DMS 273 (cell line): Measurements from ENCODE around the gene ASPDH.
"Not testable (repeated sequence)": the region's sequence is repeated elsewhere in the genome, so short reads cannot be mapped to it uniquely, and the experiment has no call there.

Experiments used
- DNase-seq: peaks from one replicate; lab custom pipeline; 2025; ENCODE audit not compliant: unreplicated experiment; lab: John Stamatoyannopoulos, UW

ASPDH gene

DNA sequence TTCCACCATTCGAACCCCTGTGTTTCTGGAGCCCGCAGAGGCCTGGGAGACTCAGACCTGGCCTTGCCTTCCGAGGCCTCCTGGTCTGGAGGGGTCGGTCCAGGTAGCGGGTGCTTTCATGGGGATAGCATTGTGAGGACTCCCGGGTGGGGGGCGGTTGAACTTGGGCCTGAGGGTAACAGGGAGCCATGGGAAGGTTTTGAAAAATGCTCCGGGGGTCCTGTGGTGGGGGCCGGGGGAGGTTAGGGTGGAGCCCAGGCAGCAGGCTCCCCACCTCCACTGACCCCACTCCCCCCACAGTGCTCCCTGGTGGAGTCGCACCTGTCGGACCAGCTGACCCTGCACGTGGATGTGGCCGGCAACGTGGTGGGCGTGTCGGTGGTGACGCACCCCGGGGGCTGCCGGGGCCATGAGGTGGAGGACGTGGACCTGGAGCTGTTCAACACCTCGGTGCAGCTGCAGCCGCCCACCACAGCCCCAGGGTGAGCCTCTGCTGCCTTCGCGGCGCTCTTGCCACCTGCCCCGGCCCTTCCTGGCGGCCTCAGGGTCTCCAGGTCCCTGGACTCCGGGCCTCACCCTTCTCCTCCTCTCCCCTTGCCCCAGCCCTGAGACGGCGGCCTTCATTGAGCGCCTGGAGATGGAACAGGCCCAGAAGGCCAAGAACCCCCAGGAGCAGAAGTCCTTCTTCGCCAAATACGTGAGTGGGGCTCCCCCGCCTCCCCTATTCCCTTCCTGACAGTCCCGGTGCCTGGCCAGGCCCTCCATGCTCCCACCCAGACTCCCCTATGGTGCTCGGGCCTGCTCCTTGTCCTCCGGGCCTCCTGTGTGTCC, 33.2 kb downstream of the ASPDH start:
- DNase-seq = no peak

DNA sequence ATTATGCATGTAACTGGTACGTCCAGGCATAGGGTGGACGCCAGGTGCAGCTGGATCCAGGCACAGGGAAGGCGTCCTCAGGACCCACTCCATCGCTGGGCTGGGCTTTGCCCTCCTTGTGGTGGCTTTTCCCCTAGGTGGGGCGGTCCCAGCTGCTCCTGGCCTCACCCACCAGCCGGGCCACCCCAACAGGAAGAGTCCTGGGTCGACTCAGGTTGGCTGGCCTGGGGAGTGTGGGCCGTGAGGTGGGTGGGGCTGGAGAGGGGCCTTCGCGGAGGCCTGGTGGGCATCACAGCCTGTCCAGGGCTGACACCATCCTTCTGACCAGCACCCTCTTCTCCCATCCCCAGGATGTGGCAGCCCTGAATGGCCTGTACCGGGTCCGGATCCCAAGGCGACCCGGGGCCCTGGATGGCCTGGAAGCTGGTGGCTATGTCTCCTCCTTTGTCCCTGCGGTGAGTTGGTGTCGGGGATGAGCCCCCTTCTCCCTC, 33.9 kb downstream of the ASPDH start:
- no peak for DNase-seq

DNA sequence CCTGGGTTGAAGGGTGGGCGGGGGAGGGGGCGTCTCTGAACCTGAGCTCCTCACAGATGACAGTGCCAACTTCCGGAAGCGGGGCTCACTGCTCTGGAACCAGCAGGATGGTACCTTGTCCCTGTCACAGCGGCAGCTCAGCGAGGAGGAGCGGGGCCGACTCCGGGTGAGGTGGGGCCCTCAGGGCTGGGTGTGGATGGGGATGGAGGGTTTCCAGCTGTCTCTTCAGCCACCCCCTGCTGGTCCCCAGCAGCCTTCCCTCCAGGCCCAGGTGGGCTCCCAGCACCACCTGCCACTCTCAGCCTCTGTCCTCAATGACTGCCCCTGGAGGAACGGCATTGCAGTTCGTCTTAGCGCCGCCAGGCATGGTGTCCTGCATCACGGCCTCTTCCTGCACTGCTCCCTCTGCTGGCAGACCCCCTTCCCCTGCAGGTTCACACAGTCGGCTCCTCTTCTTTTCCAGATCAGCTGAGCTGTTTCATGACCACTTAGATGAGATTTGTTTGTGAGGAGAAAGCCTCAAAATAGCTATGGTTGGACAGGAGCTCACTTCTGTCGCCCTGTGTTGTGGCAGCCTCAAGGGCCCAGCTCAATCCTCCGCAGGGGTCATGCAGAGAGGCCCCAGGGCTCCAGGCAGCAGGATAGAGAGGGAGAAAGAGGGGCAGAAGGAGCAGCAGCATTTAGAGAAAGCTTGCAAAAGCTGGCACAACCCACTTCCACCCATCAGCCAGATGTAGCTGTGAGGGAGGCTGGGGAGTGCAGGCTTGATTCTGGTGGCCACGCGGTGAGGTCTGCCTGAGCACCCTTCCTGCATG, 34.6 kb downstream of the ASPDH start:
- peak; percentile 34 for DNase-seq

DNA sequence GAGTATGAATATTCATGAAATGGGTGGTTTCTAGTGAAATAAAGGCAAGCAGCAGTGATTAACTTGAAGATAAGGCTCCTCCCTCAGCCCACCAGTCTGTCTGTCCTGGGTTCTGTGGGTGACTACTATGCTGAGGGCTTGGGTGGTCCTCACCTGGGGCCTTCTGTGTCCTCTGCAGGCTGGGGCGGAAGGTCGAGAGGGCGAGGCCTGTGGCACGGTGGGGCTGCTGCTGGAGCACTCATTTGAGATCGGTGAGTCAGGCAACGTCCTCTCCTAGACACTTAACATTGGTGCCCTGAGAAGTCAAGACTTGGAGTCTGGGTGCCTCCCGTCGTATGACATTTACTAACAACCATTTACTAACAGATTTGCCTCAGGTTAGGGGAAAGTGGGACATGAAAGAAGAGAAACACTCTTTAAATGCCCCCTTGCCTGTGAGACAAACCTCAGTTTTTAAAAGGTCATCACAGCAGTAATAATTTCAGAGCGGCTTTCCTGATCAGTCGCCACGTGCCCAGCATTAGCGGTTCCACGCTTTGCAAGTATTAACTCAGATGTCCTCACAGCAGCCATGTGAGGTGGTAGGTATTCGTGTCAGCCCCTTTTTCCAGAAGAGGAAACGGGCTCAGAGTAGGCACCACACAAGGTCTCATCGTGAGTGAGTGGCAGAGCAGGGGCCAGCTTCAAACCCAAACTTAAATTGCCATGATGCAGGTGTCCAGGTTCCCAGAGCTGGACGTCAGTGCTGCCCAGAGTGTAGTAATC, 35.8 kb downstream of the ASPDH start:
- DNase-seq = no peak

DNA sequence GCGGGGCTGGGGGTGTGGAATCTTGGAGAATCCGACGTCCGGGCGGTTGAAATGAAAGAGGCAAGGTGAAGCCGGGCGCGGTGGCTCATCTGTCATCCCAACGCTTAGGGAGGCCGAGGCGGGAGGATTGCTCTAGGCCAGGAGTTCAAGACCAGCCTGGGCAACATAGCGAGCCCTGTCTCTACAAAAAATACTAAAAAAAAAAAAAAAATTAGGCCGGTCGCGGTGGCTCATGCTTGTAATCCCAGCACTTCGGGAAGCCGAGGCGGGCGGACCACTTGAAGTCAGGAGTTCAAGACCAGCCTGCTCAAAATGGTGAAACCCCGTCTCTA, 36.8 kb downstream of the ASPDH start:
- DNase-seq = no peak

DNA sequence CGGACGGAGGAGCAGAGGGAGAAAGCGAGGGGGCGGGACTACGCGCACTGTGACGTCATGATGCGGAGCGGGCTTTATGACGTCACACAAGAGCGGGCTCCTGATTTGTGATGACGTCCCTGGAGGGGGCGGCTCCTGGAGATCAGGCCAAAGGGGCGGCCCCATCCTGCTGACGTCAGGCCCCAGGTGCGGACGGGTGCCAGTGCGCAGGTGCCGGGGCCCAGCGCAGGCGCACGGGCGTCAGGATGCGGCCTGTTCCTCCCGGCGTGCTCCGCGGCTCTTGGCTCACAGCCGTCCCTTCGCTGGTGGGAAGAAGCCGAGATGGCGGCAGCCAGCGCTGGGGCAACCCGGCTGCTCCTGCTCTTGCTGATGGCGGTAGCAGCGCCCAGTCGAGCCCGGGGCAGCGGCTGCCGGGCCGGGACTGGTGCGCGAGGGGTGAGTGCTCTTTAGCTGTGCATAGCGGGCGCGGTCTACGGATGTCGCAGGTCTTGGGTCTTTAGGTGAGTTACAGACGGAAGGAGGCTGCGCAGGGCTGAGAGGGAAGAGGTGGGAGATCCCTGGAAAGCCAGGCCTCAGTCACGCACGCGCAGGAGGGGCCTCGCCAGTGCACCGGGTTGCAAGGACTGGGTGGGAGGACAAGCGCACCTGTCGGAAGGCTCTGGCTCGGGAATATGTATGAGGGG, 37.3 kb downstream of the ASPDH start, which contains the start of the genes EMC10 and GARIN5A:
EMC10 (plus strand) TSS at position 284 of the 683 bp plus-strand sequence; CDS start at position 322, 38 bp downstream.
GARIN5A (minus strand) TSS at position 625 of the 683 bp plus-strand sequence; CDS start at position 165, 460 bp downstream.
- peak; percentile 95 for DNase-seq

DNA sequence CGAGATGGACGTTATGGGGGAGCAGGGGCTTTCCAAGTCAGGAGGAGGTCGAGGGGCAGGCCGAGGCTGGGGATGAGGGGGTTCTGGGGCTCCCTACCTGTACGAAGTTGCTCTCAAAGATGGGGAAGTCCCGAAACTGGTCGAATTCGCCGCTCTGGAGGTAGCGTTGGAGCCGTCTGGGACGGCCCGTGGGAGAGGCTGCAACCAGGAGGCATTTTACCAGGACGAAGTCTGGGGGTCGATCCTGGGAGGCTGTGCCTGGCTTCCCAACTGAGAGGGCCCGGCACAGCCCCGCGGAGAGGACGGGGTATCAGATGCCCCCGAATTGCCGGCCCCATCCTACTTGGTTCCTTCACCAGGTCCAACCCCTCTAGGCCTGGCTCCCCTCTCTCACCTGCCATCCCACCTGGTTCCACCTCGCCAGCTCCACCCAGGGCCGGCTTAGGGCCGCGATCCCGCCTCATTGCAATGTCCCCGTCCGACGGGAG, 37.9 kb downstream of the ASPDH start:
- DNase-seq = no peak

DNA sequence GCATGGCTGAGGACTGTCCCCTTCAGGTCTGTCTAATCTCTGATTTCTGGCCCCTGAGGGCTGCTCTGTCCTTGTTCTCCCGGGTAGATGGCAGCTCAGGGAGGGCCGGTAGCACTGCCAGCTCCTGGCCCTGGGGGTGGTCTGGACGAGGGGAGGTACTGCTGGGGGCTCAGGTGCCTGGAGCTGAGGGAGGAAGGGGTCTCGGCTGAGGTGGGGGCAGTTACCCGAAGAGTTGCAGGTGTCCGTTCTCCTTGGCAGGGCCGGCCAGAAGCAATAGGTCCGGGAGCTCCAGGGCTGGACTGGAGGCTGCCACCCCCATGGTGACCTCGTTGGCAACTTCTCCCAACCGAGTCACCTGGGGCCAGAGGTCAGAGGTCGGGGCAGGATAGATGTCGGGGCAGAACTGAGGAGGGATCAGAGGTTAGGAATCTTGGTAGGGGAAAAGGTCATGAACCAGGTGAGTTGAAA, 38.6 kb downstream of the ASPDH start:
- no peak for DNase-seq

DNA sequence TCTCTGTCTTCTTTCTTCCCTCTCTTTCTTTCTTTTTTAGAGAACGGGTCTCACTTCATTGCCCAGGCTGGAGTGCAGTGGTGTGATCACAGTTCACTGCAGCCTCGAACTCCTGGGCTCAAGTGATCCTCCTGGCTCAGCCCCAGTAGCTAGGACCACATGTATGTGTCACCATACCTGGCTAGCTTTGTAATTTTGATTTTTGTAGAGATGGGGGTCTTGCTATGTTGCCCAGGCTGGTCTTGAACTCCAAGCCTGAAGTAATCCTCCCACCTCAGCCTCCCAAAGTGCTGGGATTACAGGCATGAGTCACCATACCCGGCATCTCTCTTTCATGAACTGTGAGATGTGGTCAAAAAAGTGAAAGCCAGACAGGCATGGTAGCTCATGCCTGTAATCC, 40.4 kb downstream of the ASPDH start:
- DNase-seq = not testable (repeated sequence)

DNA sequence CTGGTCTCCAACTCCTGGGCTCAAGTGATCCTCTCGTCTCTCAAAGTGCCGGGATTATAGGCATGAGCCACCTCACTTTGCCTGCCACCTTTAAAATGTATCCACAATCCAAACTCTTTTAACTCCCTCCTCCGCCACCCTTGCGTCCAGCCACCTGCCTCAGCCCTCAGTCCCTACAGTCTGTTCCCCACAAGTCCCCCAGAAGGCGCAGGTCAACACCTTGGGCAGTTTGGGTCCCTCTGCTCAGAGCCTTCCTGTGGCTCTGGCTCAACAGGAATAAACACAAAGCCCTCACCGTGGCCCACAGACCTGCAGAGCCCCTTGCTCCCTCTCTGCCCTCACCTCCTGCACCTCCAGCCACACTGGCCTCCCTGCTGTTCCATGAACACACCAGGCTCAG, 44.9 kb downstream of the ASPDH start:
- no peak for DNase-seq

DNA sequence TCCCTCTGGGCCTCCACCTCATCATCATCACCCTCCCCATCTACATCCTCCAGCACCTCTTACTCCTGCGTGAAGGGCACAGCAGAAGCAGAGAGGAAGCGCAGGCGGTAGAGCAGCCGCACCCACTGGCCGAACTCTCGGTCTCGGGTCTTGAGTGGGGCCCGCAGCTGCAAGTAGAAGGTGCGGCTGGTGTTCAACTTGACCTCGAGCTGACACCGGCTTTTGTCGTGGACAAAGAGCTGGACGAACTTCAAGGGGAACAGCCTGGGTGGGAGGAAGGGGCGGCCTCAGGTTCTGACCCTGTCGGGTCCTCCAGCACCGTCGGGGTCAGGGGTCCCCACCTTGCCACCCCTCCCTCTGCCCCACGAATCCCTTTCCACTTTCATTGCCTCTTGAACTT, 46.1 kb downstream of the ASPDH start:
- no peak for DNase-seq

DNA sequence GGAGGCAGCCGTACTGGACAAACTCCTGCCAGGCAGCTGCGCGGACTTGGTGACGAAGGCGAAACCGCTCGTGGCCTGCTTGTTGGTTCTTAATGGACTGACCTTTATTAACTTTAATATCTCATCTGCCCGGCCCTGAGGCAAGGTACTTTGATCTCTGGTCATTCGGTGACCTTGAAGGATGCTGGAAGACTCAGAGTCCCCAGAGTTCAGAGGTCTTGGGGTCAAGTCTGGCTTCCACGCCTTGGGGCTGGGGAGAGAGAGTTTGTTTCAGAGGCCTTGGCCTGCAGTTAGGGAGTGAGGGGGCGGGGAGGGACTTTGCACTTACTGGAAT, 47.0 kb downstream of the ASPDH start:
- DNase-seq = no peak

DNA sequence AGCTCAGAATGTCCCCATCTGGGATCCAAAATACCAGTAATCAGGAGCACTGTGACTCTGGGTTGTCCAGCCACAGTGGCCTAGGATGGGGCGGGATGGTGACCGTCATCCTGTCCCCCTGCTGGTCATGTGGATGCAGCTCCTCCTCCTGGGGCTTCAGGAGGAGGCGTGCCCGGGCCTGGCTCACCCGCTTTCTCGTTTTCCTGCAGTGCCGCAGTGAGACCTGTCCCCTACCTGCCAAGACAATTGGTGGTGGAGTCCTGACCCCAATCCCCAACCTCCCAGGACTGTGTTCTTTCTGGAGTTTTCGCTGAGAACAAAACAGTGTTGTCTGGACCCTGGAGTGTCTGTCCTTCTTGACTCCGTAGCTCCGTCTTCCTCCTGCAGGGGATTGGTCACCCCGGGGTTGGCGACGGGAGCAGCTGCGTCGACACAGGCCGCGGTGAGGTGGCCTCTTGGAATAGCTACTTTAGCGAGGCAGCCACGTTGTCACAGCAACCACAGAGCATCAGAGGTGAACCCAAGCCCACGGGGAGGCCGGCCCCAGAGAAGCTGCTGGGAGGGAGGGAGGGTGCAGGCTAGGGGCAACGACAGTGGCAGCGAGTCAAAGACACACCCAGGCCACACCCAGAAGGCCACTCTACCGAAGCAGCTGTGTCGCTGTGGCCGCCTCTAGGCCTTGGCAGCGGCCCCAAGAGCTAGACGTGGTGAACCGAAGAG, 47.6 kb downstream of the ASPDH start:
- DNase-seq = no peak

DNA sequence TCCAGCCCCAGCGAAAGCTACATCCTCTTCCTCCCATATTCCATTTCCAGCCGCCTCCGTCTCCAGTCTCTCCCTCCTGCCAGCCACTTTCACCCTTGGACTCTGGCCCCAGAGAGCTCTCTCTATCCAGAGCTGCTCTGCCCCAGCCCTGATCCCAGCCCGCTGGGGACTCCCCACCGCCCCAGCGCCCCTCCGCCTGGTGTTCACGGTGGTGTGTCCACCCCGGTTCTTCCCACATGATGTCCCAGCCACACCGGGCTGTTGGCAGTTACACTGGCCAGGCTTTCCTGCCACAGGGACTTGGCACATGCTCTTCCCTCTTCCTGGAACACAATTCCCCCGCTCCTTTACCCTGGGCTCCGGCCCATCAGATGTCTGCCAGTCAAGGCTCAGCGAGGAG, 48.7 kb downstream of the ASPDH start:
- DNase-seq = no peak

DNA sequence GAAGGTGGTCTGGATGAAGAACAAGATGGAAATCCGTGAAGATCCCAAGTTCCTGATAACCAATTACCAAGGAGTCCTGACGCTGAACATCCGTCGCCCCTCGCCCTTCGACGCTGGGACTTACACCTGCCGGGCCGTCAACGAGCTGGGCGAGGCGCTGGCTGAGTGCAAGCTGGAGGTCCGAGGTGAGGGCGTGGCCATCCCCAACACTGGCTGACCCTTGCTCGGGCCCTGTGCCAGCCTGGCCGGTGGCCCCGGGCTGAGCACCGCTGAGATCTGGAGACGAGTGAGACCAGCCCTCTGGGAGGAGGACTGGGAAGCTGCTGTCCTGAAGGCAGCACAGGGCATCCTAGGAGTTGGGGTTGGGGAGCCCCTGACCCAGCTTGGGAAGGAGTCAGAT, 49.4 kb downstream of the ASPDH start:
- DNase-seq = no peak

DNA sequence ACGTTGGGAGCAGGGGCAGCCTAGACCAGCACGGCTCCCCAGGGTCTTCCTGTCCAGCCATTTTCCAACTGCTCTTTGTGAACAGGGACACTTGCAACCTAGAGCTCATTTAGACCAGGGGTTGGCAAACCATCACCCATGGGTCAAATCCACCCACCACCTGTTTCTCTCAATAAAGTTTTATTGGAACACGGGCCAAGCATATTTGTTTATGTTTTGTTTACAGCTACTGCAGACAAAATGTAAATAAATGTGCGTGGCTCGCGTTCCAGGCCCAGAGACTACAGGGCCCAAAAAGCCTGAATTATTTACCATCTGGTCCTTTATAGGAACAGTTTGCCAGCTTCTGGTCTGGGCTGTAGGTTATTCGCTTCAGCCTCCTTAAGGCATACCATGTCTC, 50.7 kb downstream of the ASPDH start:
- no peak for DNase-seq
